ENCODE data around the gene MORC3. TPM values are rescaled to one million over a fixed set of nuclear protein-coding genes. Genes with fewer than 3 reads are reported as not detected.

Gene MORC3
- total and polyA plus RNA-seq, 9 of the 15 experiments (the other 6 are each of a cell fraction or from before 2014, with no cell fraction given): 12.7 to 53.7 (median 36.0) TPM

DNA sequence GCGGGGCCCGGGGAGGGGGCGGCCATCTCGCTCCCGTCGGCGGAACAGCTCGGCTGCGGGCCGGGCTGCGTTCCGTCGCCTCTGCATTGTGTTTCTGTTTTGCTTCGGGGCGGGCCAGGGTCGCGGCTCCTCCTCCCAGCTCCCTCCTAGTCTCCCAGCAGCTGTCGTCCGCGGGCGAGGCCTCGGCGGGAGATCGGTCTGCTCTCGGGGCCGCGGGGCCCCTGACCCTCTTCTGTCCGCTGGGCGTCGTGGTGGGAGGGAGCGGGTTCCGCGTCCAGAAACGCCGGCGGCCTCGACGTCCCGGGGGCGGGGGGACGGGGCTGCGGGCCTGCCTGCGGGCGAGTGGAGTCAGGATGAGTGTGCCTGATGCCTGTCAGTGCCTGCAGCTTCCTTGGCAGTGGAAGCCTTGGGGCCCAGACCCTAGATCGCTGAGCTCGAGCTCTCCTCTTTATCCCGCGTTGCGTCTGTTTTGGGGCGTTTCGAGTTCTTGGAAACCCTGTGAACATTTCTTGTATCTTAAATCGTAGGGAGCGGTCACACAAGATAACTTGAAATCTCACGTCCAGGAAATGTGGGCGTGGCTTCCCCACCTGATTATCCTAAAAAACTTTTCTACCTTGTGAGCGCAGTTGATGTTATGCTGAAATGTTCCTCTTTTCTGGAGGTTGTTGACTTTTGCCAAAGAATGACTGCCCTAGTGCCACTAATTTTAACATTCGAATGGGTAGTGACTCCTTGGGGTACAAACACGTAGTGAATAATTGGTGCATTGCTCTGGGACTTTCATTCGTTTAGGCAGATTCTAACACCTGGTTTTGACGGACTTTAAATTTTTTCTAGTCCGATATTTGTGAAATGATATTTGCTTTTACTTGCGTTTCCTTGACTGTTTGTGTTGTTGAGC, 676 bp downstream of the MORC3 start (continued):
- TF ChIP-seq, protein P1, sequence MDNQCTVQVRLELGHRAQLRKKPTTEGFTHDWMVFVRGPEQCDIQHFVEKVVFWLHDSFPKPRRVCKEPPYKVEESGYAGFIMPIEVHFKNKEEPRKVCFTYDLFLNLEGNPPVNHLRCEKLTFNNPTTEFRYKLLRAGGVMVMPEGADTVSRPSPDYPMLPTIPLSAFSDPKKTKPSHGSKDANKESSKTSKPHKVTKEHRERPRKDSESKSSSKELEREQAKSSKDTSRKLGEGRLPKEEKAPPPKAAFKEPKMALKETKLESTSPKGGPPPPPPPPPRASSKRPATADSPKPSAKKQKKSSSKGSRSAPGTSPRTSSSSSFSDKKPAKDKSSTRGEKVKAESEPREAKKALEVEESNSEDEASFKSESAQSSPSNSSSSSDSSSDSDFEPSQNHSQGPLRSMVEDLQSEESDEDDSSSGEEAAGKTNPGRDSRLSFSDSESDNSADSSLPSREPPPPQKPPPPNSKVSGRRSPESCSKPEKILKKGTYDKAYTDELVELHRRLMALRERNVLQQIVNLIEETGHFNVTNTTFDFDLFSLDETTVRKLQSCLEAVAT (IDR thresholded peaks at IDR 0.05): peak in 1 of 2 experiments; percentile 53; a peak in 2 of 4 replicates
- TF ChIP-seq RBM15 (IDR thresholded peaks at IDR 0.05; ENCODE audit: insufficient read depth, low read length): 0 out of 2 replicates have a peak, but pooled peaks have one; percentile 57
- peak; percentile 58; the same call in 1 of the 2 replicates for TF ChIP-seq ZBTB17 (CRISPR knock-in tag; IDR thresholded peaks at IDR 0.05)
- peak; percentile 76; the same call in 1 of the 2 replicates for TF ChIP-seq LCOR (CRISPR knock-in tag; IDR thresholded peaks at IDR 0.05)
- peak; percentile 51 for TF ChIP-seq HNRNPK (IDR thresholded peaks at IDR 0.05; ENCODE audit: low read depth, low read length, poor library complexity, severe bottlenecking)
- no peak for TF ChIP-seq DACH1 (IDR thresholded peaks at IDR 0.05; ENCODE audit: partially characterized antibody)
- TF ChIP-seq SPI1 (IDR thresholded peaks at IDR 0.05; ENCODE audit: borderline replicate concordance, low read depth, low read length): no peak
- TF ChIP-seq ZFP30 (CRISPR knock-in tag; IDR thresholded peaks at IDR 0.05; ENCODE audit: borderline replicate concordance): no peak
- no peak for TF ChIP-seq BMI1 (IDR thresholded peaks at IDR 0.05; ENCODE audit: low read length)
- TF ChIP-seq, protein P2, sequence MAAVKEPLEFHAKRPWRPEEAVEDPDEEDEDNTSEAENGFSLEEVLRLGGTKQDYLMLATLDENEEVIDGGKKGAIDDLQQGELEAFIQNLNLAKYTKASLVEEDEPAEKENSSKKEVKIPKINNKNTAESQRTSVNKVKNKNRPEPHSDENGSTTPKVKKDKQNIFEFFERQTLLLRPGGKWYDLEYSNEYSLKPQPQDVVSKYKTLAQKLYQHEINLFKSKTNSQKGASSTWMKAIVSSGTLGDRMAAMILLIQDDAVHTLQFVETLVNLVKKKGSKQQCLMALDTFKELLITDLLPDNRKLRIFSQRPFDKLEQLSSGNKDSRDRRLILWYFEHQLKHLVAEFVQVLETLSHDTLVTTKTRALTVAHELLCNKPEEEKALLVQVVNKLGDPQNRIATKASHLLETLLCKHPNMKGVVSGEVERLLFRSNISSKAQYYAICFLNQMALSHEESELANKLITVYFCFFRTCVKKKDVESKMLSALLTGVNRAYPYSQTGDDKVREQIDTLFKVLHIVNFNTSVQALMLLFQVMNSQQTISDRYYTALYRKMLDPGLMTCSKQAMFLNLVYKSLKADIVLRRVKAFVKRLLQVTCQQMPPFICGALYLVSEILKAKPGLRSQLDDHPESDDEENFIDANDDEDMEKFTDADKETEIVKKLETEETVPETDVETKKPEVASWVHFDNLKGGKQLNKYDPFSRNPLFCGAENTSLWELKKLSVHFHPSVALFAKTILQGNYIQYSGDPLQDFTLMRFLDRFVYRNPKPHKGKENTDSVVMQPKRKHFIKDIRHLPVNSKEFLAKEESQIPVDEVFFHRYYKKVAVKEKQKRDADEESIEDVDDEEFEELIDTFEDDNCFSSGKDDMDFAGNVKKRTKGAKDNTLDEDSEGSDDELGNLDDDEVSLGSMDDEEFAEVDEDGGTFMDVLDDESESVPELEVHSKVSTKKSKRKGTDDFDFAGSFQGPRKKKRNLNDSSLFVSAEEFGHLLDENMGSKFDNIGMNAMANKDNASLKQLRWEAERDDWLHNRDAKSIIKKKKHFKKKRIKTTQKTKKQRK (IDR thresholded peaks at IDR 0.05; ENCODE audit: borderline replicate concordance, low read depth, low read length): no peak
- no peak for TF ChIP-seq THRAP3 (IDR thresholded peaks at IDR 0.05; ENCODE audit: borderline replicate concordance)
- TF ChIP-seq, protein P3, sequence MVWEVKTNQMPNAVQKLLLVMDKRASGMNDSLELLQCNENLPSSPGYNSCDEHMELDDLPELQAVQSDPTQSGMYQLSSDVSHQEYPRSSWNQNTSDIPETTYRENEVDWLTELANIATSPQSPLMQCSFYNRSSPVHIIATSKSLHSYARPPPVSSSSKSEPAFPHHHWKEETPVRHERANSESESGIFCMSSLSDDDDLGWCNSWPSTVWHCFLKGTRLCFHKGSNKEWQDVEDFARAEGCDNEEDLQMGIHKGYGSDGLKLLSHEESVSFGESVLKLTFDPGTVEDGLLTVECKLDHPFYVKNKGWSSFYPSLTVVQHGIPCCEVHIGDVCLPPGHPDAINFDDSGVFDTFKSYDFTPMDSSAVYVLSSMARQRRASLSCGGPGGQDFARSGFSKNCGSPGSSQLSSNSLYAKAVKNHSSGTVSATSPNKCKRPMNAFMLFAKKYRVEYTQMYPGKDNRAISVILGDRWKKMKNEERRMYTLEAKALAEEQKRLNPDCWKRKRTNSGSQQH (CRISPR knock-in tag; IDR thresholded peaks at IDR 0.05): 0 out of 2 replicates have a peak, but pooled peaks have one; percentile 12
- TF ChIP-seq MAFF (IDR thresholded peaks at IDR 0.05; ENCODE audit: low read length): no peak
- no peak for TF ChIP-seq MTA1 (IDR thresholded peaks at IDR 0.05; ENCODE audit: borderline replicate concordance)
- TF ChIP-seq ZNF124 (CRISPR knock-in tag; IDR thresholded peaks at IDR 0.05): no peak
